Measurements from ENCODE around the gene HIF3A.
"Not testable (repeated sequence)": the region's sequence is repeated elsewhere in the genome, so short reads cannot be mapped to it uniquely, and the experiment has no call there.

HIF3A gene

DNA sequence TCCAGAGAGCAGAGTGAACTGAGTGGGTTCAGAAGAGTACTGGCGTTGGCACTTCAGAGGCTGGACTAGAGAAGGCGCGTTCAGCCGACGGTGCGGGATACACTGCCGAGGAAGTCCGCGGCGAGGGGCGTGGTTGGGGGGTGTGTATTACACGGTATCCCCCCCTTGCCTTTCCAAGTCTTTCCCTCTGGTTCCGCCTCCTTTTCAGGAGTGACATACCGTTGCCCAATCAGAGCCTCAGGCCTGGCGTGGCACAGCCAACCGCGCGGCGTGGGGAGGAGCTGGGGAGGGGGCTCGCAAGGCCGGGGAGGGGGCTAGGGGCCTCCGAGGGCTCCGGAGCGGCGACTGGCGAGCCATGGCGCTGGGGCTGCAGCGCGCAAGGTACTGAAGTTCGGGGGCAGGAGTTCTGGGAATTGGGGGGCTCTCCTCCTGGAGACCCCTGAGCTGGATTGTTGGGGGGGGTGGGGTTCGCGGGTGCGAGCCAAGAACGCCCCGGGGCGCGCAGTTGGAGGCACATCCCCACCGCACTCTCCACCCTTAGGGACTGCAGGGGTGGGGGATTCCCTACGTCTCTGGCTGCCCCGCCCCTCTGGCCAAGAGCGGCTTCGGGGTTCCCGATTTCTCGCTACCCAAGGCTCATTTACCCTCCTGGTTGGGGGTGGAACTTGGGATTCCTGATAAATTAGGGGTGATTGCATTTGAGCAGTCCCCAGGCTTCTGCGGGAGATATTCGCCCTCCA is at the start of gene HIF3A:
Gene HIF3A, plus strand, starts transcription at position 321 of the 740 bp plus-strand sequence. Its CDS starts 35 bp downstream, at position 356.
- H3K4me3 ChIP-seq (ENCODE audit: low read depth, low read length): peak within 1 kb of the TSS; percentile 67
- TF ChIP-seq, protein P1, sequence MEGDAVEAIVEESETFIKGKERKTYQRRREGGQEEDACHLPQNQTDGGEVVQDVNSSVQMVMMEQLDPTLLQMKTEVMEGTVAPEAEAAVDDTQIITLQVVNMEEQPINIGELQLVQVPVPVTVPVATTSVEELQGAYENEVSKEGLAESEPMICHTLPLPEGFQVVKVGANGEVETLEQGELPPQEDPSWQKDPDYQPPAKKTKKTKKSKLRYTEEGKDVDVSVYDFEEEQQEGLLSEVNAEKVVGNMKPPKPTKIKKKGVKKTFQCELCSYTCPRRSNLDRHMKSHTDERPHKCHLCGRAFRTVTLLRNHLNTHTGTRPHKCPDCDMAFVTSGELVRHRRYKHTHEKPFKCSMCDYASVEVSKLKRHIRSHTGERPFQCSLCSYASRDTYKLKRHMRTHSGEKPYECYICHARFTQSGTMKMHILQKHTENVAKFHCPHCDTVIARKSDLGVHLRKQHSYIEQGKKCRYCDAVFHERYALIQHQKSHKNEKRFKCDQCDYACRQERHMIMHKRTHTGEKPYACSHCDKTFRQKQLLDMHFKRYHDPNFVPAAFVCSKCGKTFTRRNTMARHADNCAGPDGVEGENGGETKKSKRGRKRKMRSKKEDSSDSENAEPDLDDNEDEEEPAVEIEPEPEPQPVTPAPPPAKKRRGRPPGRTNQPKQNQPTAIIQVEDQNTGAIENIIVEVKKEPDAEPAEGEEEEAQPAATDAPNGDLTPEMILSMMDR (conservative IDR thresholded peaks at IDR 0.05; ENCODE audit: low read depth, low read length): no peak
- peak; percentile 80 for DNase-seq (ENCODE audit: low read depth)

DNA sequence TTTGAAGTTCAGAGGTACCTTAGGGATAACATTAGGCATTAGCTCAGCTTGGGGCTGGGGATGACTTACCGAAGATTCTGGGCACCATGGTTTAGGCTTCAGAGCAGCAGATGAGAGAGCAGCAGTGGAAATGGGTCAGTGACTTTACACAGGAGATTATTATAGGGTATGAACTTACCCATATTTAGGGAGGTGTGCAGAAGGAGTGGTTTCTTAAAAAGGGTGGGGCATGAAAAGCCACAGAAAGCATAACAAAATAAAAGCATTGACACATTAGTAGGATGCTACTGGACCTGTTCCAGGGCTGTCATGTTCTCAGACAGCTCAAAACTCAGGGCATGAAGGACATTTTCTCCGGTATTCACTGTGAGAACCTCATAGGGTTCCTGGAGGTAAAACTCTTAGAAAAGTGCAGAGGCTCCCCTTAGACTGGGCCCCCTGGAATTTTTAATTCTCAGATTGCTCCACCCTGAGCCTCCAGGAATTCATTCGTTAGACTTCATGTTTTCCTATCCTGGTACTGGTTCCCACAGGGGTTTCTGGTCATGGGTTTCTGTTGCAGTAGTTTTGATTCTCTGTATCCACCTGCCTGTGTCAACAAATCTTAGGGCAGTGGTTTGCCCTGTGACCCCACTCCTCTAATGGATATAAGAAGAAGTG is 46.6 kb upstream of the HIF3A start:
- no peak for DNase-seq (ENCODE audit: low read depth)
- H3K4me3 ChIP-seq (ENCODE audit: low read depth, low read length): no peak overlapping the region
- TF ChIP-seq, protein P1 (conservative IDR thresholded peaks at IDR 0.05; ENCODE audit: low read depth, low read length): no peak

DNA sequence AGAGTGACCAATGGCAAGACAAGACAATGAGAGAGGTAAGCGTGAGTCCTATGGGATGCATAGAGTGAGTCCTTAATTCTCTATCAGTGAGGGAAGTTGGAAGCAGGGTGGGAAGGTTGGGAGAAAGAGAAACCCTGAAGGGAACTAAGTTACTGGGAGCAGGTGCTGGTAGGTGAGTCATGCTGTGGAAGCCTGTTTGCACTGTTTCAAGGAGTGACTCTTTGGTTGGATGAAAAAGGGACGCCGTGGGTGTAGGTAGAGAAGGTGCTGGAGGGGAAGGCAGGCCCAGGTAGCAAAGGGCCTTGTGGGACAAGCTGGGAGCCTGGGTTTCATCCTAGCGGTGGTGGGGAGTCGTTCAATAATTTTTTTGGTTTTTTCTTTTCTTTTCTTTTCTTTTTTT is 45.4 kb upstream of the HIF3A start:
- DNase-seq (ENCODE audit: low read depth): no peak
- TF ChIP-seq, protein P1 (conservative IDR thresholded peaks at IDR 0.05; ENCODE audit: low read depth, low read length): no peak
- no peak overlapping the region for H3K4me3 ChIP-seq (ENCODE audit: low read depth, low read length)

DNA sequence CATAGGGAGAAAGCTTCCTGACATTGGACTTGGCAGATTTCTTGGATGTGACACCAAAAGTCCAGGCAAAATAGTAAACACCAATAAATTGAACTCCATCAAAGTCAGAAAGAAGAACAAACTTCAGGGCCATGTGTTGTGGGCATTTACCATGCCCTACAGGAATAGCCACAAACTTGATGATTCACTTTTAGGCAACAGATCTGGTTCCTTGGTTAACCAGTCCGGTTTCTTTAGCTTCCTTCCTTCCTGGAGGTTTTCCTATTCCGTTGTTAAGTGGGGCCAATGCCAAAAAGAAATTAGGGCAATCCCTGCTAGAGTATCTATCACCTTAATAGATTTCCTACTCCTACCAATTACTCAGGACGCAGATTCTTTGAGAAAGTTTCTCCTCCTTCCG is 42.1 kb upstream of the HIF3A start:
- TF ChIP-seq, protein P1 (conservative IDR thresholded peaks at IDR 0.05; ENCODE audit: low read depth, low read length): no peak
- no peak for DNase-seq (ENCODE audit: low read depth)
- no peak overlapping the region for H3K4me3 ChIP-seq (ENCODE audit: low read depth, low read length)

DNA sequence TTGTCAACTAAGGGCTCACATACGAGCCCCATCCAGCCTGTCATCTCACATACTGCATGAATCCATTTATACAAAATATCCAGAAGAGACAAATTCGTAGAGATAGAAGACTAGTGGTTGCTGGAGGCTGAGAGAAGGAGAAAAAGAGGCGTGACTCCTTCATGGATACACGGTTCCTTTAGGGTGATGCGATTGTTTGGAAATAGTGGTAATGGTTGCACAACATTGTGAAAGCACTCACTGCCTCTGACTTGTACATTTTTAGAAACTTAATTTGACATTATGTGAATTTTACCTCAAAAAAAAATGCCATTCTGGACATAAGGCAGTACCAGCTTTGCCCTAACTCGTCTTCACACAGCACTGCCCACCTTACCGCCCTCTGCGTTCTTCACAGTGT is 40.0 kb upstream of the HIF3A start:
- H3K4me3 ChIP-seq (ENCODE audit: low read depth, low read length): no peak overlapping the region
- TF ChIP-seq, protein P1 (conservative IDR thresholded peaks at IDR 0.05; ENCODE audit: low read depth, low read length): no peak
- peak; percentile 30 for DNase-seq (ENCODE audit: low read depth)

DNA sequence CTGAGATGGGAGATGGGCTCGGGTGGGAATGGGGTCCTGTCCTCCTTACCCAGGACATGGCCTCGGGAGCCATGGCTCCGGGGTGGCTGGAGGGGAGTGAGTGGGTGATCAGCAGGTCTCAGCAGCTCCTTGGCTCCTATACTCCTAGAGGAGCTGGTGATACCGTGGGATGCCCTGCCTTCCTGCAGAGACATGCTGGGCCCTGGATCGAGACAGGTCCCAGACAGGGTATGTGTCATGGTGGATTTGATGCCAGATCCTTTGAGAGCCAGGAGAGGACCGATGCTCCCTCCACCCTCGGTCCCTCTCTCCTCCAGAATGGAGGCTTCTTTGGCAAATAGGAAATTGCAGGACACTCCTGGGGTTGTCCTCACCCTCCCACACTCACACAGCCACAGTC is 35.3 kb upstream of the HIF3A start:
- not testable (repeated sequence) for DNase-seq (ENCODE audit: low read depth); H3K4me3 ChIP-seq (ENCODE audit: low read depth, low read length)

DNA sequence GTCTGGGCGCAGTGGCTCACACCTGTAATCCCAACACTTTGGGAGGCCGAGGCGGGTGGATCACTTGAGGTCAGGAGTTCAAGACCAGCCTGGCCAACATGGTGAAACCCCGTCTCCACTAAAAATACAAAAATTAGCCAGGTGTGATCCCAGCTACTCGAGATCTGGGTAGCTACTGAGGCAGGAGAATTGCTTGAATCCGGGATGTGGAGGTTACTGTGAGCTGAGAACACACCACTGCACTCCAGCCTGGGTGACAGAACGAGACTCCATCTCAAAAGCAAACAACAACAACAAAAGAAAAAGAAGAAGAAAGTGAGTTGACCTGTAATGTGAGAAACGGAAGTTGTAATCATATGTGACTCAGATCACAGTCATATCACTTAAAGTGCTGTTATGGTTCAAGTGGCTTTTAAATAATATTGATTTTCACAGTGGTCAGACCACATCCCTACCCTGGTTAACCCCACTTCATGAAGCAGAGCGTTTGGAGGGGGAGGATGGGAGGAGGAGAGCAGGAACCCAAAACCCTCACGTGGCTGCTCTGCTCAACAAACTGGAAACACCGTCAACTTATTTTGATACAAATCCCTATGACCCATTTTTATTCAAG is 34.1 kb upstream of the HIF3A start:
- H3K4me3 ChIP-seq (ENCODE audit: low read depth, low read length): not testable (repeated sequence)
- peak; percentile 43 for DNase-seq (ENCODE audit: low read depth)

DNA sequence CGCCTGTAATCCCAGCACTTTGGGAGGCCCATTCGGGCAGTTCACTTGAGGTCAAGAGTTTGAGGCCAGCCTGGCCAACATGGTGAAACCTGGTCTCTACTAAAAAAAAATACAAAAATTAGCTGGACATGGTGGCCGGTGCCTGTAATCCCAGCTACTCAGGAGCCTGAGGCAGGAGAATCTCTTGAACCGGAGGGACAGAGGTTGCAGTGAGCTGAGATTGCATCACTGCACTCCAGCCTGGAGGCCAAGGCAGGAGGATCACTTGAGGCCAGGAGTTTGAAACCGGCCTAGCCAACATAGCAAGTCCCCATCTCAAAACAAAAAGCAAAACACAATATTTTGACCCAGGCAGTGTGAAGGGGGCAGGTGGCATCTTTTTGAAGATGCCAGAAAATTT is 32.0 kb upstream of the HIF3A start:
- DNase-seq (ENCODE audit: low read depth); H3K4me3 ChIP-seq (ENCODE audit: low read depth, low read length): not testable (repeated sequence)

All from choroid plexus epithelial cell (primary cell).